ENCODE results near the gene FAIM2. TPM values are rescaled to one million over a fixed set of nuclear protein-coding genes. Genes with fewer than 3 reads are reported as not detected.

The FAIM2 gene
- polyA plus RNA-seq, 2 of the 4 experiments (the other 2 are of a cell fraction) = 0.23 TPM; not detected in 1

DNA sequence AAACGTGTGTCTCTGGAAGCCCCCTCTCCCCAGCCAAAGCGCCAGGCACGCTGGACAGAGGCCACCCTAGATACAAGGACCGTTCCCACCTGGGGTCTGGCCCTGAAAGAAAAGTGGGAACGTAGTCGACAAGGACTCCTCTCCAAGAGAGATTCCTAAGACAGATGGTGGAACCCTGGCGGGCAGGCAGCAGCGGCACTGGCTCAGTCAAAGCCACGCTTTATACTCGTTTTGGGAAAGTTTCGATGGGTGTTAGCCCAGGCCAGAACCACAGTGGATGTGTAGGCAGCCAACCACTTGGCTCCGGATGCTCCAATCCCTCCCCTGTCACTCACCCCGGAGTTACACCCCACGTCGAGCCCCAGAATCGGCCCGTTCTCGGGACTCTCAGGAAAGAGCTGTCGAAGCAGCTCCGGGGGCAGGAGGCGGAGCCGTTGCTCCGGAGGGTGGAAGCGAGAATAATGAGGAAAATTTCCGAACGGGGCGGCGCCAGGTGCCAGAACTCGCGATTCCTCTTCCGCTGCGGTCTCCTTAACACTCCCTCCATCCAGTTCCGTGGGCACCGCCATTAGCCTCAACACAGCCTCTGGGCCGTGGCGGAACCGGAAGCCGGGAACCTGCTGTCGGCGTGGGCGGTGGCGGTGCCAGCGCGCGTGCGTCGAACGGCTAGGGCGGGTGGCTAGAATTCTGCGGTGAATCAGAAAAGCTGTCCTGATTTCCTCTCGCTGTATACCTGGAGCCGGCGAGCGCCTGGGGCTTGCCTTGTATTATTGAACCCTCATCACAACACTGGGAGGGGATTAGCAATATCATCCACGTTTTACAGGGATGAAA lies 61.0 kb downstream of the FAIM2 start, which contains the start of gene BCDIN3D:
BCDIN3D (minus strand) TSS at position 588 of the 834 bp plus-strand sequence; CDS start at position 569, 19 bp downstream.
- TF ChIP-seq SREBF2 (IDR thresholded peaks at IDR 0.05) (no peak), POLR2A (IDR thresholded peaks at IDR 0.05; ENCODE audit: low read length) (peak; percentile 91), PHF8 (IDR thresholded peaks at IDR 0.05; ENCODE audit: borderline replicate concordance, low read depth) (peak; percentile 46; the same call in 1 of the 2 replicates), MAZ (IDR thresholded peaks at IDR 0.05; ENCODE audit: borderline replicate concordance, low read depth, low read length) (0 out of 2 replicates have a peak, but pooled peaks have one; percentile 50), PBX3 (IDR thresholded peaks at IDR 0.05) (peak; percentile 65), JUN (IDR thresholded peaks at IDR 0.05) (peak; percentile 68 to 86; a peak in 4 of 5 replicates), RFX5 (IDR thresholded peaks at IDR 0.05) (0 out of 2 replicates have a peak, but pooled peaks have one; percentile 33), GATA3 (IDR thresholded peaks at IDR 0.05; ENCODE audit: borderline replicate concordance) (no peak), RARB (CRISPR knock-in tag; IDR thresholded peaks at IDR 0.05) (no peak), HOXB13 (CRISPR knock-in tag; IDR thresholded peaks at IDR 0.05; ENCODE audit: low read depth) (no peak), RNF2 (IDR thresholded peaks at IDR 0.05; ENCODE audit: borderline replicate concordance, low read depth) (no peak)
- TF ChIP-seq, protein P1, sequence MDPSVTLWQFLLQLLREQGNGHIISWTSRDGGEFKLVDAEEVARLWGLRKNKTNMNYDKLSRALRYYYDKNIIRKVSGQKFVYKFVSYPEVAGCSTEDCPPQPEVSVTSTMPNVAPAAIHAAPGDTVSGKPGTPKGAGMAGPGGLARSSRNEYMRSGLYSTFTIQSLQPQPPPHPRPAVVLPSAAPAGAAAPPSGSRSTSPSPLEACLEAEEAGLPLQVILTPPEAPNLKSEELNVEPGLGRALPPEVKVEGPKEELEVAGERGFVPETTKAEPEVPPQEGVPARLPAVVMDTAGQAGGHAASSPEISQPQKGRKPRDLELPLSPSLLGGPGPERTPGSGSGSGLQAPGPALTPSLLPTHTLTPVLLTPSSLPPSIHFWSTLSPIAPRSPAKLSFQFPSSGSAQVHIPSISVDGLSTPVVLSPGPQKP (IDR thresholded peaks at IDR 0.05; ENCODE audit: low read depth, low read length) = 0 out of 2 replicates have a peak, but pooled peaks have one; percentile 9
- TF ChIP-seq, protein P2, sequence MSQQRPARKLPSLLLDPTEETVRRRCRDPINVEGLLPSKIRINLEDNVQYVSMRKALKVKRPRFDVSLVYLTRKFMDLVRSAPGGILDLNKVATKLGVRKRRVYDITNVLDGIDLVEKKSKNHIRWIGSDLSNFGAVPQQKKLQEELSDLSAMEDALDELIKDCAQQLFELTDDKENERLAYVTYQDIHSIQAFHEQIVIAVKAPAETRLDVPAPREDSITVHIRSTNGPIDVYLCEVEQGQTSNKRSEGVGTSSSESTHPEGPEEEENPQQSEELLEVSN (IDR thresholded peaks at IDR 0.05; ENCODE audit: borderline replicate concordance, low read depth) = peak; percentile 88
- TF ChIP-seq, protein P3, sequence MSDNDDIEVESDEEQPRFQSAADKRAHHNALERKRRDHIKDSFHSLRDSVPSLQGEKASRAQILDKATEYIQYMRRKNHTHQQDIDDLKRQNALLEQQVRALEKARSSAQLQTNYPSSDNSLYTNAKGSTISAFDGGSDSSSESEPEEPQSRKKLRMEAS (IDR thresholded peaks at IDR 0.05) = peak; percentile 94
- TF ChIP-seq, protein P4, sequence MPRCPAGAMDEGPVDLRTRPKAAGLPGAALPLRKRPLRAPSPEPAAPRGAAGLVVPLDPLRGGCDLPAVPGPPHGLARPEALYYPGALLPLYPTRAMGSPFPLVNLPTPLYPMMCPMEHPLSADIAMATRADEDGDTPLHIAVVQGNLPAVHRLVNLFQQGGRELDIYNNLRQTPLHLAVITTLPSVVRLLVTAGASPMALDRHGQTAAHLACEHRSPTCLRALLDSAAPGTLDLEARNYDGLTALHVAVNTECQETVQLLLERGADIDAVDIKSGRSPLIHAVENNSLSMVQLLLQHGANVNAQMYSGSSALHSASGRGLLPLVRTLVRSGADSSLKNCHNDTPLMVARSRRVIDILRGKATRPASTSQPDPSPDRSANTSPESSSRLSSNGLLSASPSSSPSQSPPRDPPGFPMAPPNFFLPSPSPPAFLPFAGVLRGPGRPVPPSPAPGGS (IDR thresholded peaks at IDR 0.05) = peak; percentile 89
- TF ChIP-seq, protein P5, sequence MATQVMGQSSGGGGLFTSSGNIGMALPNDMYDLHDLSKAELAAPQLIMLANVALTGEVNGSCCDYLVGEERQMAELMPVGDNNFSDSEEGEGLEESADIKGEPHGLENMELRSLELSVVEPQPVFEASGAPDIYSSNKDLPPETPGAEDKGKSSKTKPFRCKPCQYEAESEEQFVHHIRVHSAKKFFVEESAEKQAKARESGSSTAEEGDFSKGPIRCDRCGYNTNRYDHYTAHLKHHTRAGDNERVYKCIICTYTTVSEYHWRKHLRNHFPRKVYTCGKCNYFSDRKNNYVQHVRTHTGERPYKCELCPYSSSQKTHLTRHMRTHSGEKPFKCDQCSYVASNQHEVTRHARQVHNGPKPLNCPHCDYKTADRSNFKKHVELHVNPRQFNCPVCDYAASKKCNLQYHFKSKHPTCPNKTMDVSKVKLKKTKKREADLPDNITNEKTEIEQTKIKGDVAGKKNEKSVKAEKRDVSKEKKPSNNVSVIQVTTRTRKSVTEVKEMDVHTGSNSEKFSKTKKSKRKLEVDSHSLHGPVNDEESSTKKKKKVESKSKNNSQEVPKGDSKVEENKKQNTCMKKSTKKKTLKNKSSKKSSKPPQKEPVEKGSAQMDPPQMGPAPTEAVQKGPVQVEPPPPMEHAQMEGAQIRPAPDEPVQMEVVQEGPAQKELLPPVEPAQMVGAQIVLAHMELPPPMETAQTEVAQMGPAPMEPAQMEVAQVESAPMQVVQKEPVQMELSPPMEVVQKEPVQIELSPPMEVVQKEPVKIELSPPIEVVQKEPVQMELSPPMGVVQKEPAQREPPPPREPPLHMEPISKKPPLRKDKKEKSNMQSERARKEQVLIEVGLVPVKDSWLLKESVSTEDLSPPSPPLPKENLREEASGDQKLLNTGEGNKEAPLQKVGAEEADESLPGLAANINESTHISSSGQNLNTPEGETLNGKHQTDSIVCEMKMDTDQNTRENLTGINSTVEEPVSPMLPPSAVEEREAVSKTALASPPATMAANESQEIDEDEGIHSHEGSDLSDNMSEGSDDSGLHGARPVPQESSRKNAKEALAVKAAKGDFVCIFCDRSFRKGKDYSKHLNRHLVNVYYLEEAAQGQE (IDR thresholded peaks at IDR 0.05) = peak; percentile 21; the same call in 1 of the 2 replicates
- no peaks in the 10 kb centered on the region for H3K9me3 ChIP-seq
- H3K4me2 ChIP-seq = peak within 1 kb of the TSS; percentile 86
- peak within 1 kb of the TSS; percentile 78 to 96 for H3K27ac ChIP-seq
- CTCF ChIA-PET = interaction anchor here (0.7 to 1.8 kb wide), 6 partner anchors 9 to 205 kb away, joined by 3 to 9 read pairs (median 3); no protein-coding TSS in a partner anchor
- WGBS (ENCODE audit: missing lambda C conversion rate) = 2% methylated on average over 54 of the region's 55 CpGs
- FAIRE-seq (no peak), DNase-seq (ENCODE audit: low read depth in 1 of 2, low spot score in 1 of 2) (peak; percentile 78 to 94), ATAC-seq (peak; percentile 94 to 98)
- POLR2A ChIA-PET = interaction anchor here (0.8 to 2.3 kb wide), 6 partner anchors 14 to 545 kb away, joined by 3 to 18 read pairs (median 4); partner anchors contain the start of genes NCKAP5L and TMBIM6
- H3K4me1 ChIP-seq = peaks cover 15% of the 10 kb centered on the region
- peak within 1 kb of the TSS; percentile 86 for H3K4me3 ChIP-seq

Measured in A549 (cell line).